KOPT-K1 (cell line): Measurements from ENCODE around the gene FAT3.

ENCODE experiments used
- H3K27ac ChIP-seq: fragments of 200-600 bp; sonication (generic); 2 replicates; pipeline ENCODE4 v1.5.1; 2016; ENCODE audit warnings: antibody characterized with exemption, mild to moderate bottlenecking, low read depth, low read length; ENCODE audit not compliant: poor library complexity, severe bottlenecking
- H3K36me3 ChIP-seq: fragments of 200-600 bp; sonication (generic); 2 replicates; pipeline ENCODE4 v1.5.1; 2017; ENCODE audit warnings: antibody characterized with exemption, mild to moderate bottlenecking, low read length, moderate library complexity; ENCODE audit not compliant: insufficient read depth
- H3K9me3 ChIP-seq: fragments of 200-600 bp; sonication (generic); 2 replicates; pipeline ENCODE4 v1.5.1; 2017; ENCODE audit warnings: antibody characterized with exemption, low read length, mild to moderate bottlenecking; ENCODE audit not compliant: insufficient read depth, poor library complexity, severe bottlenecking

The FAT3 gene

GRCh38 chr11:92224054-92224406, 588 bp upstream of the FAT3 start:
- Histone ChIP-seq H3K36me3 (no peaks in the 10 kb centered on the region), H3K27ac (no peak overlapping the region), H3K9me3 (peaks cover 23% of the 10 kb centered on the region)

- Histone ChIP-seq H3K36me3 (no peaks in the 10 kb centered on the region), H3K27ac (no peak overlapping the region), H3K9me3 (peaks cover 23% of the 10 kb centered on the region)
These were observed 528 bp downstream of the FAT3 start for GRCh38 chr11:92225125-92225567.

- no peak overlapping the region for H3K27ac ChIP-seq
- H3K9me3 ChIP-seq = peaks cover 23% of the 10 kb centered on the region
- no peaks in the 10 kb centered on the region for H3K36me3 ChIP-seq
These were observed 1.1 kb downstream of the FAT3 start for GRCh38 chr11:92225568-92226330.

GRCh38 chr11:92226331-92227229, 2.0 kb downstream of the FAT3 start:
- no peak overlapping the region for H3K27ac ChIP-seq
- H3K36me3 ChIP-seq = no peaks in the 10 kb centered on the region
- H3K9me3 ChIP-seq = peaks cover 23% of the 10 kb centered on the region

- Histone ChIP-seq H3K9me3 (peaks cover 23% of the 10 kb centered on the region), H3K27ac (no peak overlapping the region), H3K36me3 (no peaks in the 10 kb centered on the region)
These were observed 2.7 kb downstream of the FAT3 start for GRCh38 chr11:92227230-92227814.

GRCh38 chr11:92227959-92228935, 3.6 kb downstream of the FAT3 start:
- Histone ChIP-seq H3K27ac (no peak overlapping the region), H3K9me3 (peaks cover 23% of the 10 kb centered on the region), H3K36me3 (no peaks in the 10 kb centered on the region)

- H3K9me3 ChIP-seq = no peaks in the 10 kb centered on the region
- H3K36me3 ChIP-seq = no peaks in the 10 kb centered on the region
- no peak overlapping the region for H3K27ac ChIP-seq
These were observed 12.2 kb downstream of the FAT3 start for GRCh38 chr11:92236856-92237255.

GRCh38 chr11:92240916-92241315, 16.3 kb downstream of the FAT3 start:
- no peaks in the 10 kb centered on the region for H3K9me3 ChIP-seq
- no peak overlapping the region for H3K27ac ChIP-seq
- no peaks in the 10 kb centered on the region for H3K36me3 ChIP-seq

GRCh38 chr11:92245700-92246271, 21.2 kb downstream of the FAT3 start:
- H3K36me3 ChIP-seq = no peaks in the 10 kb centered on the region
- no peaks in the 10 kb centered on the region for H3K9me3 ChIP-seq
- no peak overlapping the region for H3K27ac ChIP-seq

- H3K27ac ChIP-seq = no peak overlapping the region
- no peaks in the 10 kb centered on the region for H3K36me3 ChIP-seq
- no peaks in the 10 kb centered on the region for H3K9me3 ChIP-seq
These were observed 22.0 kb downstream of the FAT3 start for GRCh38 chr11:92246630-92247029.

GRCh38 chr11:92249156-92249753, 24.6 kb downstream of the FAT3 start:
- H3K27ac ChIP-seq = no peak overlapping the region
- no peaks in the 10 kb centered on the region for H3K9me3 ChIP-seq
- no peaks in the 10 kb centered on the region for H3K36me3 ChIP-seq

GRCh38 chr11:92251980-92252379, 27.4 kb downstream of the FAT3 start:
- H3K9me3 ChIP-seq = no peaks in the 10 kb centered on the region
- H3K36me3 ChIP-seq = no peaks in the 10 kb centered on the region
- no peak overlapping the region for H3K27ac ChIP-seq

GRCh38 chr11:92253421-92253820, 28.8 kb downstream of the FAT3 start:
- no peak overlapping the region for H3K27ac ChIP-seq
- H3K36me3 ChIP-seq = no peaks in the 10 kb centered on the region
- H3K9me3 ChIP-seq = no peaks in the 10 kb centered on the region

- no peak overlapping the region for H3K27ac ChIP-seq
- H3K36me3 ChIP-seq = no peaks in the 10 kb centered on the region
- H3K9me3 ChIP-seq = no peaks in the 10 kb centered on the region
These were observed 29.3 kb downstream of the FAT3 start for GRCh38 chr11:92253945-92254344.
